HG02642 (cell line): ENCODE data around the gene KLHL25.

Source experiments
- ATAC-seq: cut with Tn5 transposase; IDR thresholded peaks from one replicate; pipeline ENCODE4 v1.9.1; 2021; ENCODE audit warnings: mild to moderate bottlenecking; ENCODE audit not compliant: unreplicated experiment, poor library complexity

KLHL25 gene

DNA sequence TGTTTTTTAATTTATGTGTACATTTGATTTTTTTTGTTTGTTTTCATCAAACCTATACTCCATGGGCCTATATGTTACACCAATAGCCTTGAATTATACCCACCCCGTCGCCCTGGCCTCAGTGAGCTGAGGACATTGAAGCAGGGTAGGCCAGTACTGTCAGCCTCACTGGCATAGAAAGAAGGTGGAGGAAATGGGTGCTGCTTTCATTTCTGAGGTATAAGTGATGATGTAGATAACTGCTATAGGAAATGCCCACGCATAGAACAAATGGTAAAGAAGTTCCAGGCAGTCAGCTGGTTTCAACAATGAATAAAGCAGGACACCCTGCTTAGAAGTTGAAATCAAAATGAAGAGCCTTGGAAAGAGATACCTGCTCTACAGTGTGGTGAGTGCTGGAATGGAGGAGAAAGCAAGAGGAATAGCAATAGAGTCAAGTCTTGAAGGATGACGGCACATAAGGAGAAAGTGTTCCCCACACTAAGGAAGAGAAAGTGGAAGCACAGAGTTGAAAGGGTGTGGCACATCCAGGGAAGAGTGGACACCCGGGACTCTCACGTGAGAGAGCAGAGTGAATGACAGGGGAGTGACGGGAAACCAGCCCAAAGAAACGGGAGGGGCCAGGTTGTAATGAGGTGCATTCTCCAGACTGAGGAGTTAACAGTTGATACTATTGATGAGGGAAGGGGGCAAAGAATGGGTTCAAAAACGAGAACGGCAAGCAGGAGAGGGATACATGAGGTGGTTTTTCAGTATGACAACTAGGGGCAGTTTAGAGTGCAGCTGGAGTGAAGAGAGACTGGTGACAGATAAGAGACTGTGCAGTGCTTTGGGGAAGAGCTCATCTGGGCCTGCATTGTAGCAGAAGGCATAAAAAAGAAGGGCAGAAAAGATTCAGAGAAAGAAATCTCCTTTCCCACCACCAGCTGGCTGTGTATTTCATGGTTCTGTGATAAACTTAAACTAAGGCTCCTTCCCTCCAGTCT, 70.5 kb downstream of the KLHL25 start:
- ATAC-seq, result no peak

DNA sequence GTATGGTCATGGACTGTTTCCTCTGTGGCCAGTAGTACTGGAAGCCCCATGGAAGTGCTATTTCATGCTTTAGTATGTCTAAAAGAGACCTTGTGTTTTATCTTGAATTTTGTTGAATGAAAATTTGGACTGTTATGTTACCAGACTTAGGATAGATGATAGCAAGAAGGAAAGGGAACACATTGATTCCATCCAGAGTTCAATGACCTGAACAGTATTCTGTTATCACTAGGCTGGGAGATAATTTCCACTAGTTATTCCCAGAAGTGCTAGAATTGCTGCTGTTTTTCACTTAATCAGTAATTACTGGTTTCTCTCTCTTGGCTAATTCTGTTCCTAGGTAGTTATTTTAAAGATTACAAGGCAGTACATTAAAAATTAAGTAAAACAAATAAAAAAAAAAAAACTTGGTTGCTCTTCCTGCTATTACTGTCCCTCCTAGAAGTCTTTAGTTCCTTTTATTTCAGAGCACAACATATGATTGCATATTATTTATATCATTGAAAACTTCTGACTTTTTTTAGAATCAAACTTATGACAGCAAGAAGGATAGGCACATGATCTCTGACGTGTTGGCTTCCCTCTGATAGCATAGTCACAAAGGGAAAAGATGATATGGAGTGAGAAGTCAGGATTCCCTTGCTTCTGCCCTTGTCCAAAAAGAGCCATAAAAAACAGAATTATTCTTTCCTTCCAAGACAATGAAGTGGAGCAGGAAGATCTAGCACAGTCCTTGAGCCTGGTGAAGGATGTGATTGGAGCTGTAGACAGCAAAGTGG, 72.2 kb downstream of the KLHL25 start:
- no peak for ATAC-seq

DNA sequence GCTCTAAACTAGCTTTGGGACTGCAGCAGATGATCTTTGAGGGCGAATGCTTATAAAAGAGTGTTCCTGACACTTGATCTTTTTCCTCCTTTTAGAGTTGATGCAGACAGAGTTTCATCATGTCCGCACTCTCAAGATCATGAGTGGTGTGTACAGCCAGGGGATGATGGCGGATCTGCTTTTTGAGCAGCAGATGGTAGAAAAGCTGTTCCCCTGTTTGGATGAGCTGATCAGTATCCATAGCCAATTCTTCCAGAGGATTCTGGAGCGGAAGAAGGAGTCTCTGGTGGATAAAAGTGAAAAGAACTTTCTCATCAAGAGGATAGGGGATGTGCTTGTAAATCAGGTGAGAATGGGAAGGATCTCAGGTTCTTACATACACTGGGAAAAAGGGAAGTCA, 75.7 kb downstream of the KLHL25 start:
- peak; percentile 3 for ATAC-seq

DNA sequence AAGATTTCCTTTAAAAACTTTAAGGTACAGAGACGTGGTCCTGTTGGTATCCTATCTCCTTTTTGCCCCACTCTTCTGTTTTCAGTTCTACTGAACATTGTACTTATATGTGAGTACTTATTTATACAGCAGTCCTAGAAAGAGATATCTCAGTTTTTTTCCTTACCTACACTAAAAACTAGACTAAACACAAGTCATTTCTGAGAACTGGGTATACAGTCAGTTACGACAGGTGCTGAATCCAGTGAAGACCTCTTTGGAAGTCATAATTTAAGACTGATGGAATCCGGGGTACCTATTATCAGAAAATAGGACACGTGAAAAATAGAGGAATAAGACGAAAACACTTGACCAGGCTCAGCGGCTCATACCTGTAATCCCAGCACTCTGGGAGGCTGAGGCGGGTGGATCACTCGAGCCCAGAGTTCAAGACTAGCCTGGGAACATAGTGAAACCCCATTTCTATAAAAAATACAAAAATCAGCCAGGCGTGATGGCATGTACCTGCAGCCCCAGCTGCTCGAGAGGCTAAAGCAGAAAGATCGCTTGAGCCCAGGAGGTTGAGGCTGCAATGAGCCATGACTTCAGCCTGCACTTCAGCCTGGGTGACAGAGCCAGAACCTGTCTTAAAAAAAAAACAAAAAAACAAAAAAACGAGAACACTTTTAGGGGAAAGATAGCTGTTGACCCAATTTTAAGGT, 76.3 kb downstream of the KLHL25 start:
- peak; percentile 73 for ATAC-seq

DNA sequence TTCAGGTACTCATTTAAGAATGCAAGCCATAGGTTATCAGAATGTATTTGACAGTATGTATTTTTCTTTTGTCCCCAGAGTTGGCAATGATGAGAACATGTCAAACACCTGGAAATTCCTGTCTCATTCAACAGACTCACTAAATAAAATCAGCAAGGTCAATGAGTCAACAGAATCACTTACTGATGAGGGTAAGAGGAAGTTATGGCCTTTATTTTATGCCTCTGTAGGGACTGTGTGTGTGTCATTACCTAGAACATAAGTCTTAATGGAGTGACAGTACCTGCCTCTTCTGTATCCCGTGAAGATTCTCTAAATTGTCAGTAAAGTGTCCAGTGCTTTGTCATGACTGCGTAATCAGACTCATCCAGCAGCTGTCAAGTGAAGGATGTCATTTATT, 77.5 kb downstream of the KLHL25 start:
- ATAC-seq, result no peak

DNA sequence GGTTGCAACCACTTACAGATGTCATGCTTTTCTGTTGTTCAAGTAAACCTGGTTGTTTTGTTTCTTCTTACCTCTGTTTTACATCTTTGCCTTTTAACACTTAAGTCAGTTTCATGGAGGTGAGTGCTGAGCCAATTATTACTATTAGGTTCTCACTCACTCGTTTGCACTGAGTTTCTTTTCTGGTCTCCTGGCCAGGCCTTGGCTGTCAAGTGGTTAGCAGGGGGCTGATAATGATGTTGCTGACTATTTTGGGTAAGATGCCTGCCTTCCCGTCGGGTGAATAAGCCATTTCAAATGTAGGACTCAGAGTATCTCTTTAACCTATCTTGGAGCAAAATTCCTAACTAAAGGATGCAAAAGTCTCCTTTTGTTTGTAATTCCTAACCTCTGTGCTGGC, 78.5 kb downstream of the KLHL25 start:
- ATAC-seq, result no peak

DNA sequence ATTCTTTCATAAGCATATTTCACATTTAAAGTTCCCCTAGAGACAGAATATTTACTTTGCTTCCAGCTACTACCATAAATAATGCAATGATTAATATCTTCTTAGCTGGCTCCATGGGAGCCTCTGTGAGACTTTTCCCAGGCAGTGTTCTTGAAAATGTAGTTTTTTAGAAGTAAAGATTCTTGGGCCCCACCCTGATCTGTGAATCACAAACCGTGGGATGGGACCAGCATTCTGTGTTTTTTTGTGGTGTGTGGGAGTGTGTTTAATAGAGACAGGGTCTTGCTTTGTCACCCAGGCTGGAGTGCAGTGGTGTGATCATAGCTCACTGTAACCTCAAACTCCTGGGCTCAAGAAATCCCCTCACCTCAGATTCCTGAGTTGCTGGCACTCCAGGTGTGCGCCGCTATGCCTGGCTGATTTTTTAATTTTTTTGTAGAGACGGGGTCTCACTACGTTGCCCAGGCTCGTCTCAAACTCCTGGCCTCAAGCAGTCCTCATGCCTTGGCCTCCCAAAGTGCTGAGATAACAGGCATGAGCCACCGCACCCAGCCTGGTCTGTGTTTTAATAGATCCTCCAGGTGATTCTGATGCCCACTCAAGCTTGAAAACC, 83.0 kb downstream of the KLHL25 start:
- ATAC-seq, result no peak

DNA sequence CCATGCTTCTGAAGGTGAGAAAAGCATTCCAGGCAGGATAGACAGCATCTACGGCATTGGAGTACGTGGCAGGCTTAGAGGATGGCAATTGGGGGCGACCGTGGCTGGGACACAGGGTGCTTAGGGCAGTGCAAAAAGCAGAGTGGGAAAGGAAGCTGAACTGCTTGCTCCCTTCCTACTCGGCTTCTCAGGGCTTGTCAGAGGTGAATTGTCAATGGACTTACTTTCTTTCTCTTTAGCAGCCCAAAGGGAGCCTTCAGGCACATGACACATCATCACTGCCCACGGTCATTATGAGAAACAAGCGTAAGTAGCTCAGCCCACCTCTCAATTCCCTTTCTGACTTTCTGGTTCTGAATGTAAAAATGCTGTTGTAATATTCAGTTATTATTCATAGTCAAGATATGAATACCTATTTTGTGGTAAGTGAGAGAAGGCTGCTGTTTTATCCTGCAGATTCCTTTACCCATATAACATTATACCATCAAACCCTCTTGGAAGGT, 84.3 kb downstream of the KLHL25 start:
- peak; percentile 54 for ATAC-seq
